CD4-positive, alpha-beta T cell treated with Interleukin-1 beta for 1 hour (primary cell): ENCODE measurements around the gene SLC7A9.
"Not testable (repeated sequence)": the region's sequence is repeated elsewhere in the genome, so short reads cannot be mapped to it uniquely, and the experiment has no call there.

ENCODE experiments used
- DNase-seq, 2 donors: peaks; one replicate each; pipeline ENCODE4 v3.0.0-alpha.2; 2020 to 2022

SLC7A9 gene

GRCh38 chr19:32869369-32869965 is at the start of gene SLC7A9:
SLC7A9 (minus strand) TSS chr19:32869767; CDS start chr19:32868534, 1,233 bp downstream.
- DNase-seq, result no peak

GRCh38 chr19:32919365-32919764 is 49.8 kb upstream of the SLC7A9 start:
- no peak for DNase-seq

GRCh38 chr19:32917616-32917996 is 48.0 kb upstream of the SLC7A9 start:
- no peak for DNase-seq

GRCh38 chr19:32916969-32917615 is 47.5 kb upstream of the SLC7A9 start:
- no peak for DNase-seq

GRCh38 chr19:32914879-32915660 is 45.5 kb upstream of the SLC7A9 start:
- no peak for DNase-seq

GRCh38 chr19:32911467-32911866 is 41.9 kb upstream of the SLC7A9 start:
- DNase-seq, result no peak

- no peak for DNase-seq
Measured at GRCh38 chr19:32910874-32911273, 41.3 kb upstream of the SLC7A9 start.

GRCh38 chr19:32910094-32910493 is 40.5 kb upstream of the SLC7A9 start:
- DNase-seq, result no peak

GRCh38 chr19:32909257-32909656 is 39.7 kb upstream of the SLC7A9 start:
- DNase-seq, result no peak

GRCh38 chr19:32908641-32909190 is 39.1 kb upstream of the SLC7A9 start:
- DNase-seq, result no peak

GRCh38 chr19:32902448-32902847 is 32.9 kb upstream of the SLC7A9 start:
- no peak for DNase-seq

GRCh38 chr19:32901504-32902161 is 32.1 kb upstream of the SLC7A9 start:
- no peak for DNase-seq

- DNase-seq, result no peak
Measured at GRCh38 chr19:32896516-32897214, 27.1 kb upstream of the SLC7A9 start.

GRCh38 chr19:32895384-32895783 is 25.8 kb upstream of the SLC7A9 start:
- no peak for DNase-seq

- no peak for DNase-seq
Measured at GRCh38 chr19:32891609-32892008, 22.0 kb upstream of the SLC7A9 start.

- DNase-seq, result no peak
Measured at GRCh38 chr19:32890841-32891240, 21.3 kb upstream of the SLC7A9 start.

- DNase-seq, result no peak
Measured at GRCh38 chr19:32890326-32890725, 20.8 kb upstream of the SLC7A9 start.

- DNase-seq, result no peak
Measured at GRCh38 chr19:32889137-32889934, 19.8 kb upstream of the SLC7A9 start.

GRCh38 chr19:32887572-32888215 is 18.1 kb upstream of the SLC7A9 start:
- DNase-seq, result no peak

GRCh38 chr19:32886241-32886640 is 16.7 kb upstream of the SLC7A9 start:
- no peak for DNase-seq

GRCh38 chr19:32885255-32885654 is 15.7 kb upstream of the SLC7A9 start:
- not testable (repeated sequence) for DNase-seq
